HT-29 (cell line): ENCODE measurements around the gene NT5C. TPM values are rescaled to one million over a fixed set of nuclear protein-coding genes. Genes with fewer than 3 reads are reported as not detected.

ENCODE experiments used
- DNase-seq: peaks from one replicate; pipeline ENCODE4 v3.0.0-alpha.2; 2015; ENCODE audit warnings: low spot score
- total RNA-seq: library from RNA; depleted of rRNA; stranded (reverse); fragments of >200 nt; shearing (Covaris generic); gene quantifications from 2 replicates; pipeline ENCODE4 v1.2.3, GENCODE V29; 2014

Gene NT5C
- total RNA-seq, 1 experiment from 2014 or later, result 233 TPM

GRCh38 chr17:75116737-75117136 is 14.8 kb downstream of the NT5C start:
- no peak for DNase-seq

- DNase-seq, result no peak
Measured at GRCh38 chr17:75115555-75115954, 16.0 kb downstream of the NT5C start.

- DNase-seq, result no peak
Measured at GRCh38 chr17:75114552-75115314, 16.8 kb downstream of the NT5C start.

GRCh38 chr17:75113798-75114551 is 17.6 kb downstream of the NT5C start:
- DNase-seq, result peak; percentile 95

GRCh38 chr17:75111777-75112335 is 19.7 kb downstream of the NT5C start:
- no peak for DNase-seq

- no peak for DNase-seq
Measured at GRCh38 chr17:75110234-75110937, 21.2 kb downstream of the NT5C start.

- peak; percentile 90 for DNase-seq
Measured at GRCh38 chr17:75109407-75110233, 21.9 kb downstream of the NT5C start, which contains the start of gene ARMC7. TSS of gene ARMC7 (plus strand) at chr17:75109969. CDS start at chr17:75110289, 320 bp downstream.

GRCh38 chr17:75109046-75109406 is 22.5 kb downstream of the NT5C start:
- DNase-seq, result no peak

- DNase-seq, result no peak
Measured at GRCh38 chr17:75108193-75108592, 23.3 kb downstream of the NT5C start.

- DNase-seq, result peak; percentile 87
Measured at GRCh38 chr17:75105126-75106080, 26.1 kb downstream of the NT5C start.

- DNase-seq, result no peak
Measured at GRCh38 chr17:75103601-75104554, 27.7 kb downstream of the NT5C start.

GRCh38 chr17:75102385-75102821 is 29.1 kb downstream of the NT5C start:
- no peak for DNase-seq

- no peak for DNase-seq
Measured at GRCh38 chr17:75099881-75100595, 31.5 kb downstream of the NT5C start.

- no peak for DNase-seq
Measured at GRCh38 chr17:75098861-75099260, 32.7 kb downstream of the NT5C start.

GRCh38 chr17:75097865-75098264 is 33.7 kb downstream of the NT5C start:
- no peak for DNase-seq

GRCh38 chr17:75096082-75096625 is 35.4 kb downstream of the NT5C start:
- peak; percentile 98 for DNase-seq

- DNase-seq, result peak; percentile 89
Measured at GRCh38 chr17:75094871-75095399, 36.6 kb downstream of the NT5C start.
